Gastroesophageal sphincter (tissue), 3 donors: ENCODE results near the gene HOXC9.

Source experiments
- CTCF ChIP-seq, 4 experiments: fragments of 200-600 bp in 2 of 4; fragments of 450-650 bp in 2 of 4; sonication (generic) in 1 of 4; IDR thresholded peaks; one replicate each; pipeline ENCODE4 v1.5.1; 2017 to 2019; ENCODE audit warnings: antibody characterized with exemption in 4 of 4, mild to moderate bottlenecking in 2 of 4, moderate library complexity in 2 of 4
- POLR2A ChIP-seq, 2 donors: fragments of 450-650 bp; IDR thresholded peaks; one replicate each; pipeline ENCODE4 v1.6.1; 2017; ENCODE audit warnings: antibody characterized with exemption in 2 of 2, mild to moderate bottlenecking in 2 of 2, moderate library complexity in 1 of 2
- POLR2AphosphoS5 ChIP-seq: sonication (generic); formaldehyde crosslinking; IDR thresholded peaks from one replicate; pipeline ENCODE4 v1.6.1; 2017; ENCODE audit warnings: antibody characterized with exemption

GRCh38 chr12:53994264-53995001, 5.5 kb upstream of the HOXC9 start:
- no peak for TF ChIP-seq POLR2AphosphoS5
- no peak for TF ChIP-seq CTCF (IDR thresholded peaks at IDR 0.05)
- no peak for TF ChIP-seq POLR2A (IDR thresholded peaks at IDR 0.05)
